Keratinocyte (primary cell): Measurements from ENCODE around the gene BOK. TPM values are rescaled to one million over a fixed set of nuclear protein-coding genes. Genes with fewer than 3 reads are reported as not detected.

Source experiments
- DNase-seq: peaks from one replicate; pipeline ENCODE4 v3.0.0-alpha.2; 2011; ENCODE audit warnings: low read depth, missing footprints, low spot score
- FAIRE-seq: peaks from 2 replicates; lab custom pipeline; 2011; peaks lifted over from hg19 to GRCh38; lab: Jason Lieb, UNC
- H2AFZ ChIP-seq: 2 replicates; pipeline ENCODE4 v1.6.0; 2012; ENCODE audit warnings: low read length, control low read depth, inconsistent platforms; ENCODE audit not compliant: control insufficient read depth
- H3K27ac ChIP-seq: 2 replicates; pipeline ENCODE4 v1.5.1; 2011; ENCODE audit warnings: low read length; ENCODE audit not compliant: control insufficient read depth, insufficient read depth
- H3K27me3 ChIP-seq: 3 replicates; pipeline ENCODE4 v1.6.0; 2011; ENCODE audit warnings: low read length; ENCODE audit not compliant: control insufficient read depth, insufficient read depth; ENCODE audit errors: extremely low read depth
- H3K36me3 ChIP-seq, 2 experiments: 2 replicates in 1 of 2; 3 replicates in 1 of 2; pipeline ENCODE4 v1.5.1; 2011; ENCODE audit warnings: low read length in 2 of 2, mild to moderate bottlenecking in 1 of 2; ENCODE audit not compliant: control insufficient read depth in 2 of 2, insufficient read depth in 2 of 2; ENCODE audit errors: extremely low read depth in 1 of 2
- H3K4me1 ChIP-seq: 3 replicates; pipeline ENCODE4 v1.5.1; 2011; ENCODE audit warnings: low read length; ENCODE audit not compliant: control insufficient read depth, insufficient read depth; ENCODE audit errors: extremely low read depth
- H3K4me2 ChIP-seq: 3 replicates; pipeline ENCODE4 v1.6.0; 2011; ENCODE audit warnings: low read depth, low read length; ENCODE audit not compliant: control insufficient read depth, insufficient read depth; ENCODE audit errors: extremely low read depth
- H3K4me3 ChIP-seq, 3 experiments: fragments of 200-600 bp in 1 of 3; sonication (generic) in 1 of 3; 2 replicates in 2 of 3; 3 replicates in 1 of 3; pipeline ENCODE4 v1.5.1; 2011 to 2016; ENCODE audit warnings: low read length in 3 of 3, mild to moderate bottlenecking in 3 of 3, control low read depth in 2 of 3, inconsistent platforms in 1 of 3, low read depth in 1 of 3, mixed read lengths in 1 of 3, mixed run types in 1 of 3, moderate library complexity in 1 of 3; ENCODE audit not compliant: control insufficient read depth in 2 of 3, insufficient read depth in 2 of 3; ENCODE audit errors: extremely low read depth in 1 of 3
- H3K79me2 ChIP-seq: 2 replicates; pipeline ENCODE4 v1.6.0; 2012; ENCODE audit warnings: low read length; ENCODE audit not compliant: control insufficient read depth, insufficient read depth
- H3K9ac ChIP-seq: 3 replicates; pipeline ENCODE4 v1.6.0; 2011; ENCODE audit warnings: low read length; ENCODE audit not compliant: control insufficient read depth, insufficient read depth; ENCODE audit errors: extremely low read depth
- H3K9me1 ChIP-seq: 3 replicates; pipeline ENCODE4 v1.6.0; 2011; ENCODE audit warnings: low read length; ENCODE audit not compliant: control insufficient read depth, insufficient read depth; ENCODE audit errors: extremely low read depth
- H3K9me3 ChIP-seq: 2 replicates; pipeline ENCODE4 v1.5.1; 2012; ENCODE audit warnings: low read depth, low read length; ENCODE audit not compliant: control insufficient read depth
- H4K20me1 ChIP-seq: 3 replicates; pipeline ENCODE4 v1.6.0; 2011; ENCODE audit warnings: low read length; ENCODE audit not compliant: control insufficient read depth, insufficient read depth; ENCODE audit errors: extremely low read depth
- EZH2 ChIP-seq: IDR thresholded peaks from one replicate; pipeline ENCODE4 v1.6.1; 2012; ENCODE audit warnings: inconsistent platforms, mild to moderate bottlenecking, low read length, moderate library complexity
- dilution Hi-C: fragments of 300-500 bp; cut with MboI; formaldehyde crosslinking; loops from one replicate; pipeline ENCODE4 v1.7.0; 2020; ENCODE audit warnings: low sequenced_read_pairs; ENCODE audit not compliant: extremely low pct_ligation_motif_present
- polyA plus RNA-seq, 5 experiments: library from polyadenylated mRNA; depleted of rRNA in 3 of 5; stranded (reverse) in 3 of 5; stranded (forward) in 1 of 5; unstranded in 1 of 5; fragments of >200 nt; gene quantifications; 1 replicate in 1 of 5; 2 replicates in 3 of 5; 3 replicates in 1 of 5; pipeline versions ENCODE4 v1.2.1 to v1.2.3, GENCODE V29; 2011 to 2012; ENCODE audit warnings: missing spikeins in 2 of 5, low read depth in 1 of 5, low replicate concordance in 1 of 5
- TF ChIP-seq, protein P1 (sequence below), 3 experiments: IDR thresholded peaks in 1 of 3; conservative IDR thresholded peaks in 1 of 3; optimal IDR thresholded peaks in 1 of 3; 2 replicates in 2 of 3; 3 replicates in 1 of 3; pipeline versions ENCODE3 to v1.5.1; 2011; ENCODE audit warnings: low read length in 3 of 3, mild to moderate bottlenecking in 3 of 3, moderate library complexity in 2 of 3, control low read depth in 1 of 3, inconsistent platforms in 1 of 3; ENCODE audit not compliant: insufficient read depth in 2 of 3; ENCODE audit errors: extremely low read depth in 1 of 3

The BOK gene
- polyA plus RNA-seq, 1 donor (not counting 4 experiments of a cell fraction or from before 2014, with no cell fraction given): 15.4 TPM

DNA sequence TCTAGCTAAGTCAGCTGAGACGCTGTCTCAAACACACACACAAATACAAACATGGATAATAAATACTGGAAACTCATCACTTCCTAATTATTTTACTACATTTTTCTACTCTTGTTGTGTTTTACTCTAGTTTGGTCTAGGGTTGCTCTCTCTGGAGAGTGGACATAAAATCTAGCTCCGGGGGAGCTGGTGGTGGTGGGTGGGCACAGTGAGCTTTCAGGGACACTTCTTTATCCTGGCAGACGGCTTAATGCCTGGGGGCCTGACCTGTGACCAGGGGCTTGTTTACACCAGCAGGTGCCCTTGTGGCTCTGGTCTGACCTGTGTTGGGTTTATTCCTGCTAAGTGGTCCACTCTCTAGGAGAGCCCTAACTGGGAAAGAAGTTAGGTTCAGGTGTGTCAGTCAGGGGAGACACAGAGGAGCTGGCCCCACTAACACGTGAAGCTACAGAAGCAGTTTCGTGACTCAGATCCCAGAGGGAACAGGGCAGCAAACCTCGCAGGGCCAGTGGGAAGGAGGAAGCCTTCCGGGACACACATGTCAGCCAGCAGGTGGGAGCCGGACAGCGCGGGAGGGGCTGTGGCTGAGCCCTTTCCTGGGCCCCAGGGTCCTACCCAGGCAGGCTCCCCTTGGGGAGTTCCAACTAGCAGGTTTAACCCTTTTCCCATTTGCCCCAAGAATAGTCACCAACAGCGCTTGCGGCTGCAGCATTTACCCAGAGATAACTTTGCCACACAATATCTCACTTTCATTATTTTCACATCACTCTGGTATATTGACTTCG lies 22.5 kb upstream of the BOK start:
- no peak overlapping the region for H3K9ac ChIP-seq
- no peak for FAIRE-seq
- no peaks in the 10 kb centered on the region for H3K36me3 ChIP-seq
- dilution Hi-C loops: no loop called here
- DNase-seq: no peak
- H3K9me1 ChIP-seq: no peaks in the 10 kb centered on the region
- TF ChIP-seq EZH2: no peak
- peaks cover 10% of the 10 kb centered on the region for H3K27me3 ChIP-seq
- H3K4me3 ChIP-seq: no peak overlapping the region
- H3K27ac ChIP-seq: no peak overlapping the region
- H3K9me3 ChIP-seq: no peaks in the 10 kb centered on the region
- no peak overlapping the region for H3K4me2 ChIP-seq
- no peaks in the 10 kb centered on the region for H4K20me1 ChIP-seq
- no peaks in the 10 kb centered on the region for H3K79me2 ChIP-seq
- H3K4me1 ChIP-seq: peaks cover 8% of the 10 kb centered on the region
- no peak overlapping the region for H2AFZ ChIP-seq

DNA sequence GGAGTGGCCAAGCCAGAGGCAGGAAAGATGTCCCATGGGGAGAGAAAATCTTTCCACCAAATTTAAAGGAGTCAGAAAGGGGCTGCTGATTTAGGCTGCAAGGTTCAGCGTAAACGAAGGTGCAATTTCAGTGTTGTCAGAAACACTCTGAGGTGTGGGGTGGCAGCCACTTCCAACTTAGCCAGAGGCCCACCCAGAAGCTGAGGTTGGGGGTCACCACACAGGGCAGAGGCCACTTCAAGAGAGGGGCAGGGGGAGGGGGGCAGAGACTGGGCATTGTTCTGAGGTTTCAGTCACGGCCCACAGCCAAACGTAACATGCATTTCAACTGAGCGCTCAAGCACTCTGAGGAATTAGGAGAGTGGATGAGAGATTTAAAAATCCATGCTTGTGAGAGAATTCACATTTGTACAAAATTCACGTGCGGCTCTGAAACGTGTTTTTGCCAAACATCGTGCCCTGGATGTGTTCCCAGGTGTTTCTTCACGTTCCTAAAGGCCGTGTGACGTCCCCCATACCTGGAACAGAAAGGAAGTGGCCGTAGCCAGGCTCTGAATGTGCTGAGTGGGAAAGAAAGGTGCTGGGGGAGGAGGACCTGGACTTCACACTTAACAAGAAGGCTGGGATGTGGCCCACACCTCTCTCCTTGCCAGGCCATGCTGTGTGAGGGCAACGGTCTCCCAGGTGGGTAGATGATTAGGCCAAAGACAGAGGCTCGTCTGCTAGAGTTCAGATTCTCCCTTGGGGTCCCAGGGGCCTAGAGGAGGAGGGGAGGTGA lies 19.5 kb upstream of the BOK start:
- Histone ChIP-seq H4K20me1 (no peaks in the 10 kb centered on the region), H3K9me3 (no peaks in the 10 kb centered on the region), H3K27me3 (peaks cover 19% of the 10 kb centered on the region), H3K36me3 (no peaks in the 10 kb centered on the region), H3K79me2 (no peaks in the 10 kb centered on the region), H3K4me1 (peaks cover 10% of the 10 kb centered on the region), H3K9ac (no peak overlapping the region), H2AFZ (no peak overlapping the region), H3K9me1 (no peaks in the 10 kb centered on the region), H3K4me2 (no peak overlapping the region), H3K4me3 (no peak overlapping the region), H3K27ac (no peak overlapping the region)
- dilution Hi-C loops: no loop called here
- TF ChIP-seq, protein P1, sequence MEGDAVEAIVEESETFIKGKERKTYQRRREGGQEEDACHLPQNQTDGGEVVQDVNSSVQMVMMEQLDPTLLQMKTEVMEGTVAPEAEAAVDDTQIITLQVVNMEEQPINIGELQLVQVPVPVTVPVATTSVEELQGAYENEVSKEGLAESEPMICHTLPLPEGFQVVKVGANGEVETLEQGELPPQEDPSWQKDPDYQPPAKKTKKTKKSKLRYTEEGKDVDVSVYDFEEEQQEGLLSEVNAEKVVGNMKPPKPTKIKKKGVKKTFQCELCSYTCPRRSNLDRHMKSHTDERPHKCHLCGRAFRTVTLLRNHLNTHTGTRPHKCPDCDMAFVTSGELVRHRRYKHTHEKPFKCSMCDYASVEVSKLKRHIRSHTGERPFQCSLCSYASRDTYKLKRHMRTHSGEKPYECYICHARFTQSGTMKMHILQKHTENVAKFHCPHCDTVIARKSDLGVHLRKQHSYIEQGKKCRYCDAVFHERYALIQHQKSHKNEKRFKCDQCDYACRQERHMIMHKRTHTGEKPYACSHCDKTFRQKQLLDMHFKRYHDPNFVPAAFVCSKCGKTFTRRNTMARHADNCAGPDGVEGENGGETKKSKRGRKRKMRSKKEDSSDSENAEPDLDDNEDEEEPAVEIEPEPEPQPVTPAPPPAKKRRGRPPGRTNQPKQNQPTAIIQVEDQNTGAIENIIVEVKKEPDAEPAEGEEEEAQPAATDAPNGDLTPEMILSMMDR (optimal IDR thresholded peaks at IDR 0.05 in 1 of 3, IDR thresholded peaks at IDR 0.05 in 1 of 3, conservative IDR thresholded peaks at IDR 0.05 in 1 of 3; ENCODE audit: extremely low read depth in 1 of 3, insufficient read depth in 2 of 3, low read length in 3 of 3): no peak
- TF ChIP-seq EZH2: no peak
- FAIRE-seq (no peak), DNase-seq (no peak)
